ENCODE measurements around the gene VPS18.
"Not testable (repeated sequence)": the region's sequence is repeated elsewhere in the genome, so short reads cannot be mapped to it uniquely, and the experiment has no call there.

VPS18 gene

GRCh38 chr15:40893733-40894680 is at the start of gene VPS18:
VPS18 (plus strand) TSS chr15:40894450; CDS start chr15:40894769, 319 bp downstream.
- DNase-seq = peak; percentile 98

GRCh38 chr15:40844696-40845030 is 49.6 kb upstream of the VPS18 start:
- peak; percentile 18 for DNase-seq

DNA sequence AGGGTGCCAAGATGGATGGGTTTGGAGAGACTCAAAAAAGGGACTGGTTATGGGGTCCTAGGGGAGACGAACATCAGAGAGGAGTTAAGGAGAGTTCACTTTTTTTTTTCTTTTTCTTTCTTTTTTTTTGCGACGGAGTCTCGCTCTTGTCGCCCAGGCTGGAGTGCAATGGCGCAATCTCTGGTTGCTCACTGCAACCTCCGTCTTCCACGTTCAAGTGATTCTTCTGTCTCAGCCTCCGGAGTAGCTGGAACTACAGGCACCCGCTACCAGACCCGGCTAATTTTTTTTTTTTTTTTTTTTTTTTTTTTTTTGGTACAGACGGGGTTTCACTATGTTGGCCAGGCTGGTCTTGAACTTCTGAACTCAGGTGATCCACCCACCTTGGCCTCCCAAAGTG is 49.2 kb upstream of the VPS18 start:
- no peak for DNase-seq

DNA sequence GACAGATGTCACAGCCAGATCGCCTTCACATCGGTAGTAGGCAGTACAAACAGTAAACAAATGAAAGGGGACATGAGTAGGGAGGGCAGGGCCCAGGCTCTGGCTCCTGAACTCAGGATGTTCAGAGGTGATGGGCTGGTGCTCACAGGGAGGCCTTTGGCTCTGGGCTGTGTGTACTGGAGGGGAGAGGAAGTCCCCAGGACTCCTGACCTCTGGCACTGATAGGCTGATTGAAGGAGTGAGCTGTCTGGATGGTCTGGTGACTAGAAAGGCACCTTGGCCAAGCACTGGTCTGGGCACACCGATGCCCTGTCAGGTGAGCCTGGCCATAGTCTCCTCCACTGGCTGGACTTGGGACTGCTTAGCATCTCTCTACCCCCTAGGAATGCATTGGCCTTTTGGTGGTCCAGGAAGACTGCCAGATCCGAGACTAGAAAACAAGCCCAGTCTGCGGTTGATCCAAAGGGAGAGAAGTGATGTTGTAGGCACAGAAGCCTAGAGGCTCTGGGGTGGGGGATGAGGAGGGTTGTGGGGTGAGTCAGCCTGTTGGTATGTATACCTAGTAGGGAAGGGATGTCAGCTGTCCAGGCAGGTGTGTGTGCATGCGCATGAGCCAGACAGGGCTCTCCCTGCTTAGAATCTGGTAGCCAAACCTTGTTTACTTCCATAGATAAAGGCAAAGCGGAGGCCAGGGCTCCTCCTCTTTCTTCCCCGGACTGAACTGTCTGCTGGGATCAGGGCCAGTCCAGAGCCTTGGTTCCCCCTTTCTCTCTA is 48.6 kb upstream of the VPS18 start:
- no peak for DNase-seq

DNA sequence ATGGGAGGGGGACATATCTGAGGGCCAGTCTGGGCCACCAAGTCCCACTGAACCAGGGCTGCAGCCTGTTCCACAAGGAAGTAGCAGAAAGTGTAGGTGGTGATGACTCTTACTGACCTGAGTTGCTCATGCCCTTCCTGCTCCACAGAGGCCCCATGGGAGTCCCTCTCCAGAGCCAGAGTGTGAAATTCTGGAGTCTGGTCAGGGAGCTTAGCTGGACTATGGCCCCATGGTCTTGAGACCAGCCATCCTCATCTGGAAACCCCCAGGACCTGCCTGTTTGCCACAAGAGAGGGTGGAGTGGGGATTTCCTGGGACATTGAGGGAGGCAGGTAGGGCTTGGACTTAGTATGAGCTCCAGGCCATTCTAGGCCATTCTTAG is 47.4 kb upstream of the VPS18 start:
- DNase-seq = no peak

DNA sequence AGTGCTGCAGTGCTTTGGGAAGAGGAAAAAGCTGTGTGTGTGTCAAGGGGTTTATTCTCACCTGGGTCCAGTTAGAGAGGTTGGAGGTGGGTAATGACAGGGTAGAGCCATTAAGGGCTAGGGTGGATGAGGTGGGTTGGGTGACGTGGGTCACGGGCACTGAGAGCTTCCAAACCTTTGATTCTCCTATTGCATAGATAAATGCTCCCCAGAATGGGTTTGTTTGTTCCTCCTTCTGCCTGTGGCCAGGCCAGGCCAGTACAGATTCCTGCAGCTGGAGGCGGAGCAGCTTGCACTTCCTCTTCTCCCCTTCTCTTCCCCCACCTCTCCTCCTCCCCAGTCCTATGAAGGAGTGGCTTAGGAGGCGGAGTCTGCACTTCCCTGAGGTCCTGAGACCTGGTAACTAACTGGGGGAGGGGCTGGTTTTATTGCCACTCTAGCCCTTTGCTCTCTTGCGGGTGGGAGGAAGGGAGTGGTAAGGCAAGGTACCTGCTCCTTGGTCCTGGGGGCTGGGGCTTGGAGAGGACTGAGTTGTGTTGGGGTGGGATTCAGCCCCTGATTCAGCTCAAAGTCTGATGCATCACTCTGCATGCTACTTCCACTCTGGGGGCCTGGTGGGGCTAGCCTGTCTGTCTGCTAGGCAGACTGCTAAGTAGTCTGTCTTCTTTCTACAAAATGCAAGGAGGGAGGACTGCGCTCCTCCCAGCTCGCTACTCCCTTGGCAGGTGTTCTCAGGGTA is 46.9 kb upstream of the VPS18 start:
- DNase-seq = no peak

- DNase-seq = no peak
Measured at GRCh38 chr15:40850576-40851112, 43.6 kb upstream of the VPS18 start.

- DNase-seq = no peak
Measured at GRCh38 chr15:40852529-40852928, 41.7 kb upstream of the VPS18 start.

GRCh38 chr15:40853241-40853890 is 40.9 kb upstream of the VPS18 start:
- no peak for DNase-seq

- no peak for DNase-seq
Measured at GRCh38 chr15:40854161-40854560, 40.1 kb upstream of the VPS18 start.

DNA sequence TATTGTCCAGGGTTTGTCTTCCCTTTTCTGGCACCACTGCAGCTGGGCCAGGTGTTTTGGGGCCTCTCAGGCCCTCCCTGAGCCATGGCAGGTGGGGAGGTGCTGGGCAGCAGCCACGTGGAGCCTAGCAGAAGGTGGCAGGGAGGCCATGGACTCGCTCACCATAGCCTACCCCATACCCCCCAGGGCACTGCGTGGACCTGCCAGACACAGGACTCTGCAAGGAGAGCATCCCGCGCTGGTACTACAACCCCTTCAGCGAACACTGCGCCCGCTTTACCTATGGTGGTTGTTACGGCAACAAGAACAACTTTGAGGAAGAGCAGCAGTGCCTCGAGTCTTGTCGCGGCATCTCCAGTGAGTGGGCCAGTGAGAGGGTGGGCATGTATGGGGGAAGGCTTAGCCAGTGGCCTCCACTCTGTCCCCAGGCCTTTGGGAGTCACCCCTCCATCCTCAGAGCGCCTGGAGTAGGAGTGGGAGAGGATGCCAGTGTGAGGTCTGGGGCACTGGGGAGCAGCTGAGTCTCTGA is 38.5 kb upstream of the VPS18 start:
- no peak for DNase-seq

DNA sequence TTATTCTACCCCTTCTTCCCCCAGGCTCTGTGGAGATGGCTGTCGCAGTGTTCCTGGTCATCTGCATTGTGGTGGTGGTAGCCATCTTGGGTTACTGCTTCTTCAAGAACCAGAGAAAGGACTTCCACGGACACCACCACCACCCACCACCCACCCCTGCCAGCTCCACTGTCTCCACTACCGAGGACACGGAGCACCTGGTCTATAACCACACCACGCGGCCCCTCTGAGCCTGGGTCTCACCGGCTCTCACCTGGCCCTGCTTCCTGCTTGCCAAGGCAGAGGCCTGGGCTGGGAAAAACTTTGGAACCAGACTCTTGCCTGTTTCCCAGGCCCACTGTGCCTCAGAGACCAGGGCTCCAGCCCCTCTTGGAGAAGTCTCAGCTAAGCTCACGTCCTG is 37.5 kb upstream of the VPS18 start:
- no peak for DNase-seq

DNA sequence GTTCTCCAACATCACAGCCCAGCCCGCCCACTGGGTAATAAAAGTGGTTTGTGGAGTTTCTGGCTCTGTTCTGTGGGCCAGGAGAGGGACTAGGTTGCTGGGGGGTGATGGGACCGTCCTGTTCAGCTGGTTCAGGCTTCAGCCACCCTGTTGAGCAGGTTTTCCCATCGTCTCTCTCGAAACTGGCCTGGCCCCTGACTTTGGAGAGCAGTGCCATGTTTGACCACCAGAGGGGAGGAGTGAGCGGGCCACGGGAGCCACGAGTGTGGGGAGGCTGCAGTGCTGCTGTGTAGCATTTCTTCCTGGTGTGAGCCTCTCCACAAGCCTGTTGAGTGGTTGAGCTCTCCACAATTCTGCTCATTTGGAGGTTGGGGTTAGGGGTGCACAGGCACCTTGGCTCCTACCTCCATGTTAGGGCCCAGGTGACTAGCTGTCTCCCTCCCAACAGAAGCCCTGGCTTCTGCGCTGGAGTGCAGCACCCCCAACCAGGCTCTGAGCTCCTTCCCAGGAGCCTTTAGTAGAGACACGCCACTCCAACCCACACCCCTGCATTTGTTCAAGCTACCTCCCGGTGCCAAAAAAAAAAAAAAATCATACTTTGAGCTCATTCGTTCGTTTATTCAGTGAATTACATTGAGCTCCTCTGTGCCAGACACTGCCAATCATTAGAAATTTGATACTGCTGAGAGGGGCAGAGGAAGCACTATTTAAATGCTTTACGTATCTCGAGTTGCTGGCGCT is 36.5 kb upstream of the VPS18 start:
- peak; percentile 84 for DNase-seq

DNA sequence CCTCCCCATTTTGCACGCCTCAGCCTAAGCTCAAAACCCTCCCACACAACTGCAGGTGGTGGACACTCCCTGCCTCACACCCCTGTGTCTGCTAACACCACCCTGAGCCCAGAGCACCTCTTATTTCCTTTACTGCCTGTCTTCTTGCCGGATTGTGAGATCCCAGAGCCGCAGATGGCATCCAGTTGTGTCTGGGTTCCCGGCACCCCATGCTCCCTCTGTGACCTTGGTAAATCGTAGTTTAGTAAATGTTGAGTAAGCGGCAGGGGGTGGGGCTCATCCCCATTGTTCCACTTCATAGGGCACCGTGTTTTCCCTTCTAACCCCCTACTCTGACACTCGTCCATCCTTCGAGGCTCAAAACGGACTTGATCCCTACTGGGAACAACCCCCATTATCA is 35.5 kb upstream of the VPS18 start:
- no peak for DNase-seq

DNA sequence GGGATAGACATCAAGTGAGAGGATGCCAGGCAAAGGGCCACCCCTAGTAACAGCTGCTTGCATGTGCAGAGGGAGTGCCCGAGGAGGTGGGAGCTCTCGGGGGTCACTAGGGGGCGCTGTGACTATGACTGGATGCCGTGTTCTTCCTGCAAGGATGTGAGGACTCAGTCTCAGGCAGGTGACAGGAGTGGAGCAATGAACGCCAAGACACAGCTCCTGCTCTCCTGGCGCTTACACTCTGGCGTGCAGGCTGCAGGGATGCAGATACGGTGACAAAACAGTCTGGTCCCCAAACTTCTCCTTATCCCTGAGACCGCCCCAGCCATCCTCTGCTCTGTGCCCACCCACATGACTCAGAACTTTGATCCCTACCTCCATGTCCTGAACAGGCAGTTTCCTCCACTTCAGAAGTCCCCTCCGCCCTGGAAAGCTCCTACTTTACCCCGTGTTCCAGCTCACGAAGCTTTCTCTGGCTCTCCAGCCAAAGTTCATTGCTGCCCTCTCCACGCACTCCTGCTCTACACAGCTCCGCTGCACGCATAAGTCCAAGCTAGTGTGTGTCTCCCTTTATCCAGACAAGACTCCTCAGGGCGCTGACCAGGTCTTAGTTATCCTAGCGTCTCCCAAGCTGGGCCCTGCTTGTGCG is 34.9 kb upstream of the VPS18 start:
- DNase-seq = peak; percentile 89

DNA sequence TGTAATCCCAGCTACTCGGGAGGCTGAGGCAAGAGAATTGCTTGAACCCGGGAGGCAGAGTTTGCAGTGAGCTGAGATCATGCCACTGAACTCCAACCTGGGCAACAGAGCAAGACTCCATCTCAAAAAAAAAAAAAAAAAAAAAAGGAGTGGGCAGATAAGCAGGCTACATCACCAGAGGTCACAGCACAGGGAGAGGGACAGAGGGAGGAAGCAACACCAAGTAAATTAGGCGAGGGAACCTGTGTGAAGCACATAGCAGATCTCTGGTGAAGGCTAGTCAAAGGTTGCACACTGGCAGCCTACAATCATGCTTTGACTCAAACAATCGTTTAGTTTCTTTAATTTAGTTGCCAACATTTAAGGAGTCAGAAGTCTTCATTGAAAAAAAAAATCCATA is 33.1 kb upstream of the VPS18 start:
- DNase-seq = not testable (repeated sequence)

GRCh38 chr15:40863660-40864270 is 30.5 kb upstream of the VPS18 start:
- no peak for DNase-seq

GRCh38 chr15:40867199-40867598 is 27.1 kb upstream of the VPS18 start:
- DNase-seq = no peak

DNA sequence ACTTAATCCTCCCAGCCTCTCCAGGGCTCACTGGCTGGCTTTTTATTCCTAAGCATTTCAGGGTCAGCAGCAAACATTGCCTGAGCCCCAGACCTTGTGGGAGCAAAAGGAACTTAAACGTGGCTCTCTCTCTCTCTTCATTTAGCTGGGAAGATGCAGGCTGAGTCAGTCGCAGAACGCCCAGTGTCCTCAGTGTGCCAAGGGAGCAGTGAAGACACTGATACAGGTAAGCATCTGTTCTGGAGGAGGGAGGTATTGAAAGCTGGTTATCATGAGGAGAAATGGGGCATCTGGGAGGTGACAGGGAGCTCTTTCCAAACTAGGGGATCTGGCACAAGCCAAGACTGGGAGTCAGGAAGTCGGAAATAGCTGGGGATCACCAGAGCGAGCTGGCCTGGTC is 24.6 kb upstream of the VPS18 start:
- no peak for DNase-seq

- DNase-seq = no peak
Measured at GRCh38 chr15:40870716-40871115, 23.5 kb upstream of the VPS18 start.
